ENCODE measurements around the gene OR5T2. TPM values are rescaled to one million over a fixed set of nuclear protein-coding genes. Genes with fewer than 3 reads are reported as not detected.

OR5T2 gene
- total RNA-seq: not detected

GRCh38 chr11:56234155-56234554 is at the start of gene OR5T2:
Gene OR5T2, minus strand, starts transcription at chr11:56234255. Its CDS starts 1,193 bp downstream, at chr11:56233062.

GRCh38 chr11:56273854-56274253 is 39.8 kb upstream of the OR5T2 start, which contains the start of gene OR5T1:
Gene OR5T1, plus strand, starts transcription at chr11:56274154. Its CDS starts 1,485 bp downstream, at chr11:56275639.

GRCh38 chr11:56251954-56252353 is 17.9 kb upstream of the OR5T2 start, which contains the start of gene OR5T3:
Gene OR5T3, plus strand, starts transcription at chr11:56252254. Its CDS starts 0 bp downstream, at chr11:56252254.

Other genes with a start within 250 kb of the OR5T2 start
- not detected for gene OR5F1, start 239.6 kb downstream of the OR5T2 start, total RNA-seq
- not detected for gene OR5AS1, start 206.6 kb downstream of the OR5T2 start, total RNA-seq
- not detected for gene OR8I2, start 140.9 kb downstream of the OR5T2 start, total RNA-seq
- gene OR8H2, start 130.6 kb downstream of the OR5T2 start, total RNA-seq: not detected
- gene OR8H3, start 111.9 kb downstream of the OR5T2 start, total RNA-seq: not detected
- not detected for gene OR8J3, start 94.1 kb downstream of the OR5T2 start, total RNA-seq
- gene OR8K5, start 73.9 kb downstream of the OR5T2 start, total RNA-seq: not detected
- gene OR5J2, start 57.6 kb downstream of the OR5T2 start, total RNA-seq: not detected
- not detected for gene OR5T3, start 18.0 kb upstream of the OR5T2 start, total RNA-seq
- not detected for gene OR5T1, start 39.9 kb upstream of the OR5T2 start, total RNA-seq
- not detected for gene OR8H1, start 58.0 kb upstream of the OR5T2 start, total RNA-seq
- gene OR8K3, start 80.9 kb upstream of the OR5T2 start, total RNA-seq: not detected
- gene OR8K1, start 111.8 kb upstream of the OR5T2 start, total RNA-seq: not detected
- gene OR8J1, start 120.0 kb upstream of the OR5T2 start, total RNA-seq: not detected
- gene OR8U1, start 141.4 kb upstream of the OR5T2 start, total RNA-seq: not detected
- not detected for gene OR5AL1, start 178.4 kb upstream of the OR5T2 start, total RNA-seq
- not detected for gene OR5M3, start 239.1 kb upstream of the OR5T2 start, total RNA-seq